ENCODE measurements around the gene ARHGAP12.

- TF ChIP-seq, protein P1, sequence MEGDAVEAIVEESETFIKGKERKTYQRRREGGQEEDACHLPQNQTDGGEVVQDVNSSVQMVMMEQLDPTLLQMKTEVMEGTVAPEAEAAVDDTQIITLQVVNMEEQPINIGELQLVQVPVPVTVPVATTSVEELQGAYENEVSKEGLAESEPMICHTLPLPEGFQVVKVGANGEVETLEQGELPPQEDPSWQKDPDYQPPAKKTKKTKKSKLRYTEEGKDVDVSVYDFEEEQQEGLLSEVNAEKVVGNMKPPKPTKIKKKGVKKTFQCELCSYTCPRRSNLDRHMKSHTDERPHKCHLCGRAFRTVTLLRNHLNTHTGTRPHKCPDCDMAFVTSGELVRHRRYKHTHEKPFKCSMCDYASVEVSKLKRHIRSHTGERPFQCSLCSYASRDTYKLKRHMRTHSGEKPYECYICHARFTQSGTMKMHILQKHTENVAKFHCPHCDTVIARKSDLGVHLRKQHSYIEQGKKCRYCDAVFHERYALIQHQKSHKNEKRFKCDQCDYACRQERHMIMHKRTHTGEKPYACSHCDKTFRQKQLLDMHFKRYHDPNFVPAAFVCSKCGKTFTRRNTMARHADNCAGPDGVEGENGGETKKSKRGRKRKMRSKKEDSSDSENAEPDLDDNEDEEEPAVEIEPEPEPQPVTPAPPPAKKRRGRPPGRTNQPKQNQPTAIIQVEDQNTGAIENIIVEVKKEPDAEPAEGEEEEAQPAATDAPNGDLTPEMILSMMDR (IDR thresholded peaks at IDR 0.05; ENCODE audit: low read depth, low read length, poor library complexity, severe bottlenecking), result no peak
- TF ChIP-seq EZH2phosphoT487 (IDR thresholded peaks at IDR 0.05; ENCODE audit: borderline replicate concordance, low read length), result no peak
Observed at GRCh38 chr10:31940839-31941653, 12.4 kb upstream of the ARHGAP12 start.
